Lower leg skin (tissue), 3 donors: ENCODE measurements around the gene ERN2.

Experiments used
- CTCF ChIP-seq, 3 donors: fragments of 450-650 bp; IDR thresholded peaks; one replicate each; pipeline ENCODE4 v1.5.1; 2016; ENCODE audit warnings: antibody characterized with exemption in 3 of 3, mild to moderate bottlenecking in 3 of 3, moderate library complexity in 2 of 3
- POLR2A ChIP-seq, 2 donors: fragments of 450-650 bp; IDR thresholded peaks; one replicate each; pipeline ENCODE4 v1.6.1; 2016 to 2017; ENCODE audit warnings: antibody characterized with exemption in 2 of 2, mild to moderate bottlenecking in 1 of 2, moderate library complexity in 1 of 2

GRCh38 chr16:23726710-23727109 is 13.7 kb upstream of the ERN2 start:
- TF ChIP-seq CTCF (IDR thresholded peaks at IDR 0.05) (no peak), POLR2A (IDR thresholded peaks at IDR 0.05) (no peak)
